Keratinocyte (primary cell): ENCODE data around the gene ANKS6. TPM values are rescaled to one million over a fixed set of nuclear protein-coding genes. Genes with fewer than 3 reads are reported as not detected.

Experiments used
- DNase-seq: peaks from one replicate; pipeline ENCODE4 v3.0.0-alpha.2; 2011; ENCODE audit warnings: low read depth, missing footprints, low spot score
- FAIRE-seq: peaks from 2 replicates; lab custom pipeline; 2011; peaks lifted over from hg19 to GRCh38; lab: Jason Lieb, UNC
- H2AFZ ChIP-seq: 2 replicates; pipeline ENCODE4 v1.6.0; 2012; ENCODE audit warnings: low read length, control low read depth, inconsistent platforms; ENCODE audit not compliant: control insufficient read depth
- H3K27ac ChIP-seq: 2 replicates; pipeline ENCODE4 v1.5.1; 2011; ENCODE audit warnings: low read length; ENCODE audit not compliant: control insufficient read depth, insufficient read depth
- H3K27me3 ChIP-seq: 3 replicates; pipeline ENCODE4 v1.6.0; 2011; ENCODE audit warnings: low read length; ENCODE audit not compliant: control insufficient read depth, insufficient read depth; ENCODE audit errors: extremely low read depth
- H3K36me3 ChIP-seq, 2 experiments: 2 replicates in 1 of 2; 3 replicates in 1 of 2; pipeline ENCODE4 v1.5.1; 2011; ENCODE audit warnings: low read length in 2 of 2, mild to moderate bottlenecking in 1 of 2; ENCODE audit not compliant: control insufficient read depth in 2 of 2, insufficient read depth in 2 of 2; ENCODE audit errors: extremely low read depth in 1 of 2
- H3K4me1 ChIP-seq: 3 replicates; pipeline ENCODE4 v1.5.1; 2011; ENCODE audit warnings: low read length; ENCODE audit not compliant: control insufficient read depth, insufficient read depth; ENCODE audit errors: extremely low read depth
- H3K4me2 ChIP-seq: 3 replicates; pipeline ENCODE4 v1.6.0; 2011; ENCODE audit warnings: low read depth, low read length; ENCODE audit not compliant: control insufficient read depth, insufficient read depth; ENCODE audit errors: extremely low read depth
- H3K4me3 ChIP-seq, 3 experiments: fragments of 200-600 bp in 1 of 3; sonication (generic) in 1 of 3; 2 replicates in 2 of 3; 3 replicates in 1 of 3; pipeline ENCODE4 v1.5.1; 2011 to 2016; ENCODE audit warnings: low read length in 3 of 3, mild to moderate bottlenecking in 3 of 3, control low read depth in 2 of 3, inconsistent platforms in 1 of 3, low read depth in 1 of 3, mixed read lengths in 1 of 3, mixed run types in 1 of 3, moderate library complexity in 1 of 3; ENCODE audit not compliant: control insufficient read depth in 2 of 3, insufficient read depth in 2 of 3; ENCODE audit errors: extremely low read depth in 1 of 3
- H3K79me2 ChIP-seq: 2 replicates; pipeline ENCODE4 v1.6.0; 2012; ENCODE audit warnings: low read length; ENCODE audit not compliant: control insufficient read depth, insufficient read depth
- H3K9ac ChIP-seq: 3 replicates; pipeline ENCODE4 v1.6.0; 2011; ENCODE audit warnings: low read length; ENCODE audit not compliant: control insufficient read depth, insufficient read depth; ENCODE audit errors: extremely low read depth
- H3K9me1 ChIP-seq: 3 replicates; pipeline ENCODE4 v1.6.0; 2011; ENCODE audit warnings: low read length; ENCODE audit not compliant: control insufficient read depth, insufficient read depth; ENCODE audit errors: extremely low read depth
- H3K9me3 ChIP-seq: 2 replicates; pipeline ENCODE4 v1.5.1; 2012; ENCODE audit warnings: low read depth, low read length; ENCODE audit not compliant: control insufficient read depth
- H4K20me1 ChIP-seq: 3 replicates; pipeline ENCODE4 v1.6.0; 2011; ENCODE audit warnings: low read length; ENCODE audit not compliant: control insufficient read depth, insufficient read depth; ENCODE audit errors: extremely low read depth
- EZH2 ChIP-seq: IDR thresholded peaks from one replicate; pipeline ENCODE4 v1.6.1; 2012; ENCODE audit warnings: inconsistent platforms, mild to moderate bottlenecking, low read length, moderate library complexity
- dilution Hi-C: fragments of 300-500 bp; cut with MboI; formaldehyde crosslinking; loops from one replicate; pipeline ENCODE4 v1.7.0; 2020; ENCODE audit warnings: low sequenced_read_pairs; ENCODE audit not compliant: extremely low pct_ligation_motif_present
- polyA minus RNA-seq, 3 experiments: library from RNA; depleted of rRNA, polyadenylated mRNA; stranded (reverse); fragments of >200 nt; gene quantifications; 1 replicate in 1 of 3; 2 replicates in 1 of 3; 3 replicates in 1 of 3; pipeline ENCODE4 v1.2.3, GENCODE V29; 2011
- polyA plus RNA-seq, 5 experiments: library from polyadenylated mRNA; depleted of rRNA in 3 of 5; stranded (reverse) in 3 of 5; stranded (forward) in 1 of 5; unstranded in 1 of 5; fragments of >200 nt; gene quantifications; 1 replicate in 1 of 5; 2 replicates in 3 of 5; 3 replicates in 1 of 5; pipeline versions ENCODE4 v1.2.1 to v1.2.3, GENCODE V29; 2011 to 2012; ENCODE audit warnings: missing spikeins in 2 of 5, low read depth in 1 of 5, low replicate concordance in 1 of 5
- TF ChIP-seq, protein P1 (sequence below), 3 experiments: IDR thresholded peaks in 1 of 3; conservative IDR thresholded peaks in 1 of 3; optimal IDR thresholded peaks in 1 of 3; 2 replicates in 2 of 3; 3 replicates in 1 of 3; pipeline versions ENCODE3 to v1.5.1; 2011; ENCODE audit warnings: low read length in 3 of 3, mild to moderate bottlenecking in 3 of 3, moderate library complexity in 2 of 3, control low read depth in 1 of 3, inconsistent platforms in 1 of 3; ENCODE audit not compliant: insufficient read depth in 2 of 3; ENCODE audit errors: extremely low read depth in 1 of 3

The ANKS6 gene
- polyA plus RNA-seq (11.5 to 14.4 TPM (median 13.5 TPM) in 3 replicates), polyA minus RNA-seq (10.9 to 16.3 TPM (median 16.3 TPM) in 3 replicates)
- polyA plus RNA-seq (2011; ENCODE audit: low read depth), result 10.0 TPM
- 9.6 and 11.6 TPM in 2 replicates for polyA plus RNA-seq (2011; cell fraction: cytosol; rRNA removed)
- polyA plus RNA-seq (2011; cell fraction: nucleus; rRNA removed), result 21.0 and 23.5 TPM in 2 replicates
- 11.2 and 18.3 TPM in 2 replicates for polyA plus RNA-seq (2012; ENCODE audit: low replicate concordance)
- 14.6 TPM for polyA minus RNA-seq (2011; cell fraction: cytosol; rRNA and poly(A)+ RNA removed)
- 8.4 and 12.4 TPM in 2 replicates for polyA minus RNA-seq (2011; cell fraction: nucleus; rRNA and poly(A)+ RNA removed)

DNA sequence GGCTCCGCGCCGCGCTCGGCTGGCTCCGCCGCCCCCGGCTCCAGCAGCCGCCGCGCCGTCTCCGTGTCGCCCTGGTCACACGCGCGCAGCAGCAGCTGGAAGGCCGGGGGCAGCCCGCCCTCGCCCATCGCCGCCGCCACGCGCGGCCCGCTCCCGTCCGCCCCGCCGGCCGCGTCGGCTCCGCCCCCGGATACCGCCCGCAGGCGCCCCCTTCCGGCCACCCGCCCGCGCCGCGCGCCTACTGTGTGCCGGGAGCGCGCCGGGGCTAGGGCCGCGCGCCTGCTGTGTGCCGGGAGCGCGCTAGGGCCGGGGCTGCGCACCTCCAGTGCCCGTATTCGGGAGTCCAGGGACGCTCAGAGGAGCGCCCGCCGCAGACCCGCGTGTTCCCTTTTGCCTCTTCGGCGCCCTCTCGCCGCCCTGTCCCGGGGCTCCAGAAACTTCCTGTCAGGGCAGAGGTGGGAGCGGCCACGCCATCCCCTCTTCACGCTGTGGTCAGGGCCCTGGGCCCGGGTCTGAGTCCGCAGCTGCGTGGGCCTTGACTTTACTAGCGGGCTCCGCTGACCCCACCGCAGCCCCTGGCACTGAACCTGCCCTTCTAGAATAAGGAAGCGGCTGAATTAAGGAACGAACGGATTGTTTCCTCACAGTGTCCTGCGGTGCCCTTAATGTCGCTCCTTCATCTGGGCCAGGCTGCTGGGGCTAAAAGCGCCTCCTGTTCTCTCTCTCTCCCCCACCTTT, at the start of gene ANKS6:
Gene ANKS6, minus strand, starts transcription at position 192 of the 738 bp plus-strand sequence. Its CDS starts 64 bp downstream, at position 128.
- no peak for TF ChIP-seq EZH2
- TF ChIP-seq, protein P1, sequence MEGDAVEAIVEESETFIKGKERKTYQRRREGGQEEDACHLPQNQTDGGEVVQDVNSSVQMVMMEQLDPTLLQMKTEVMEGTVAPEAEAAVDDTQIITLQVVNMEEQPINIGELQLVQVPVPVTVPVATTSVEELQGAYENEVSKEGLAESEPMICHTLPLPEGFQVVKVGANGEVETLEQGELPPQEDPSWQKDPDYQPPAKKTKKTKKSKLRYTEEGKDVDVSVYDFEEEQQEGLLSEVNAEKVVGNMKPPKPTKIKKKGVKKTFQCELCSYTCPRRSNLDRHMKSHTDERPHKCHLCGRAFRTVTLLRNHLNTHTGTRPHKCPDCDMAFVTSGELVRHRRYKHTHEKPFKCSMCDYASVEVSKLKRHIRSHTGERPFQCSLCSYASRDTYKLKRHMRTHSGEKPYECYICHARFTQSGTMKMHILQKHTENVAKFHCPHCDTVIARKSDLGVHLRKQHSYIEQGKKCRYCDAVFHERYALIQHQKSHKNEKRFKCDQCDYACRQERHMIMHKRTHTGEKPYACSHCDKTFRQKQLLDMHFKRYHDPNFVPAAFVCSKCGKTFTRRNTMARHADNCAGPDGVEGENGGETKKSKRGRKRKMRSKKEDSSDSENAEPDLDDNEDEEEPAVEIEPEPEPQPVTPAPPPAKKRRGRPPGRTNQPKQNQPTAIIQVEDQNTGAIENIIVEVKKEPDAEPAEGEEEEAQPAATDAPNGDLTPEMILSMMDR (optimal IDR thresholded peaks at IDR 0.05 in 1 of 3, IDR thresholded peaks at IDR 0.05 in 1 of 3, conservative IDR thresholded peaks at IDR 0.05 in 1 of 3; ENCODE audit: extremely low read depth in 1 of 3, insufficient read depth in 2 of 3, low read length in 3 of 3), result peak in 2 of 3 experiments; percentile 8 to 70
- Histone ChIP-seq H3K9me1 (no peaks in the 10 kb centered on the region), H3K4me2 (peak within 1 kb of the TSS; percentile 89), H3K36me3 (peaks cover 0 to 5% of the 10 kb centered on the region in 2 experiments), H3K27me3 (no peaks in the 10 kb centered on the region), H3K9me3 (peaks cover 3% of the 10 kb centered on the region), H3K9ac (peak within 1 kb of the TSS; percentile 65), H3K4me3 (peak within 1 kb of the TSS; percentile 48 to 68 (median 62)), H3K27ac (peak within 1 kb of the TSS; percentile 1), H2AFZ (peak within 1 kb of the TSS; percentile 80), H4K20me1 (no peaks in the 10 kb centered on the region), H3K79me2 (peaks cover 24% of the 10 kb centered on the region), H3K4me1 (peaks cover 25% of the 10 kb centered on the region)
- DNase-seq (no peak), FAIRE-seq (no peak)
- dilution Hi-C loops, result no loop called here

DNA sequence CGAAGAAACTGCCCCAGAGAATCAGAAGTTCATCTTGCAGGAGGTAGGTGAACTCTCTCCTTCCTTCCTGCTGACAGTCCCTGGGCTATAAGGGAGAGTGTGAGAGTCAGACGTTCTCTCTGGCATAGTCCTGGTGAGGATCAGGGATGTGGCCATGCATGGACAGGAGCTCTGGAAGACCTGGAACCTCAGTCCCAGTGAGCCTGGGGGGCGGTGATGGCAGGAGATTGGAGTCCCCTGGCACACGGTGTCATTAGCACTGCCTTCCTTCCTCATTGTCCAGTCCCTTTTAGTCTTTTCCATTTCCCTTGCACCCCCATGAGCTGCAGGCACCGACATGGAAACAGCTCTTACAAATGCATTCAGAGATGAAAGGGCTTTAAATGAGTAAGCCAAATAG, 49.7 kb upstream of the ANKS6 start:
- no peaks in the 10 kb centered on the region for H4K20me1 ChIP-seq
- H3K27ac ChIP-seq, result no peak overlapping the region
- no peak for TF ChIP-seq EZH2
- TF ChIP-seq, protein P1 (optimal IDR thresholded peaks at IDR 0.05 in 1 of 3, IDR thresholded peaks at IDR 0.05 in 1 of 3, conservative IDR thresholded peaks at IDR 0.05 in 1 of 3; ENCODE audit: extremely low read depth in 1 of 3, insufficient read depth in 2 of 3, low read length in 3 of 3), result no peak
- no peak overlapping the region for H3K9ac ChIP-seq
- no peaks in the 10 kb centered on the region for H3K79me2 ChIP-seq
- no peaks in the 10 kb centered on the region for H3K27me3 ChIP-seq
- no peak overlapping the region for H2AFZ ChIP-seq
- no peaks in the 10 kb centered on the region for H3K36me3 ChIP-seq
- no peak for DNase-seq
- no peaks in the 10 kb centered on the region for H3K9me1 ChIP-seq
- peaks cover 4% of the 10 kb centered on the region for H3K4me1 ChIP-seq
- no peak overlapping the region for H3K4me2 ChIP-seq
- FAIRE-seq, result no peak
- dilution Hi-C loops, result no loop called here
- H3K9me3 ChIP-seq, result no peaks in the 10 kb centered on the region
- H3K4me3 ChIP-seq, result no peak overlapping the region
